Midbrain (tissue), 1 donor: ENCODE data around the gene FUBP3.
A peak's percentile ranks its signal among the peaks of the same experiment; 100 is the strongest.

Experiments used
- DNase-seq: peaks from one replicate; lab custom pipeline; 2025; lab: John Stamatoyannopoulos, UW

Gene FUBP3

DNA sequence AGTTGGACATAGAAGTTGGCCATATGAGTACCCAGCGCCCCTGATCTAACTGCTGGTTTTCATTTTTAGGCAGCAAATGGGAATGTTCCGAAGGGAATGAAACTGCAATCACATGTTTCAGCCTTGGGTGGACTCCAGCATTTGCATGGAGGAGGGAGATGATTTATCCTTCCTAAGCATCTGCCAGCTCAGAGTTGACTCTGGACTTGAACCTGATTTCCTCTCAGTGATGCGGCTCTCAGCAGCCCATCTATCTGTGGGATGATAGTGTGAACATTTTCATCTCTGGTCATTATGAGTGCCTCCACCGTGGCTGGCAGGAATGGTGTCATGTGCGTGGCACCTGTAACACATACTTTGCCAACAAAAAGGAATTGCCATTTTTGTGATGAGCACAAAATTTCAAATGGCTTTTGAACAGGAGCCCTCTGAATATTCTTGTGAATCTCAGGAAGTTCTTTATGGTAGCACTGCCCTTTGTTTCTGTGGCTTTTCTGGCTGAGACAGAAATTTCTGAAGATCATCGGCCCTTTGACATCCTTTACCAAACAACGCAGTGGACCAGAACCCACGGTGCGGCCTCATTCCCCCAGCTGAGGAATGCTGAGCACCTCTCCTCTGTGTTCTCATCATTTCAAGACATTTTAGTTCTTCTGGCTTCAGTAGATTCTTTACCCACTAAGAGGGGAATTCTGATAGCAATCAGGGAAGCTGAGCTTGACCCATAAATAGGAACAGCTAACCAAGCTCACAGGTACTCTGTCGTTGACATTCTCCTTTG, 28.5 kb downstream of the FUBP3 start:
- DNase-seq, result no peak

DNA sequence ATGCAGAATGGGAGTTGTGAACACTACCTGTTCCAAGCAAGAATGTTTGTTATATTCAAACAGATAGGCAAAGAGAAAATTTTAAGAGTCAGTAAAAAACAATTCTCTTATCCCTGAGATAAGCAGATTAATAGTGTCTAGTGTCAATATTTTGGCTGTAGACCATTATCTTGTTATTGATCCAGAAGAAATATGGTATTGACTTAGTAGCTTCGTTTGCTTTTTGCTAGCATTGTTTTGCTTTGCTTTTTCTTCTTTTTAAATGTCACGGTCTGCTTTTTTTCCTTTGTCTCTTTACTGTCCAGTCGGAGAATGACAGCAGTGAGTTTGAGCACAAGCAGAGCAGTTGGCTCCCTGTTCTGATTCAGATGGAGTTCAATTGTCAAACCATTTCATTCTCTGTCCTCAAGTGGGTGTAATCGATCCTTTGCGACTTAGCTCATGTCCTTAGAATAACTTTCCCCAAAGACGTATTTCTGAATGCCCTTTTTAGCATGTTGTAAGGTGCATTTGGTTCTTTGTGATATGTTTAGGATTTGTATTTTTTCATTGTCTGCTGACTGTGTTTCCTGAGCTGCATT, 29.3 kb downstream of the FUBP3 start:
- no peak for DNase-seq

GRCh38 chr9:130609163-130609562, 29.8 kb downstream of the FUBP3 start:
- DNase-seq, result no peak

GRCh38 chr9:130610862-130611707, 31.7 kb downstream of the FUBP3 start:
- no peak for DNase-seq

- DNase-seq, result no peak
Measured at GRCh38 chr9:130616451-130616850, 37.1 kb downstream of the FUBP3 start.

DNA sequence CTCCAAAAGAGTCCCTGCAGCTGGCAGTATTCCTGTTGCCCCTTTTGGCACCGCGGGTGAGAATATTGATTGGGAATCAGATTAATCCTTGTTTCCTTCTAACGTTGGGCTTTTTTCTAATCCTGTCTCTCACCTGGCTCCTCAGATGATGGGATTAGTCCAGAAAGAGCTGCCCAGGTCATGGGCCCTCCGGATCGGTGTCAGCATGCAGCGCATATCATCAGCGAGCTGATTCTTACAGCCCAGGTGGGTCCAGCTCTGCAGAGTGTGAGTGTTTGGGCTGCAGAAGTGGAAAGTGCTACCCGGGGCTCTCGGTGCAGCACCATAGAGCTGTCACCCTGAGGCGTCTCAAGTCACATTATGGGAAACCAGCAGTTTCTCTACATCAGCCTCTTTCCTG, 44.1 kb downstream of the FUBP3 start:
- DNase-seq, result no peak

- no peak for DNase-seq
Measured at GRCh38 chr9:130624154-130624553, 44.8 kb downstream of the FUBP3 start.

DNA sequence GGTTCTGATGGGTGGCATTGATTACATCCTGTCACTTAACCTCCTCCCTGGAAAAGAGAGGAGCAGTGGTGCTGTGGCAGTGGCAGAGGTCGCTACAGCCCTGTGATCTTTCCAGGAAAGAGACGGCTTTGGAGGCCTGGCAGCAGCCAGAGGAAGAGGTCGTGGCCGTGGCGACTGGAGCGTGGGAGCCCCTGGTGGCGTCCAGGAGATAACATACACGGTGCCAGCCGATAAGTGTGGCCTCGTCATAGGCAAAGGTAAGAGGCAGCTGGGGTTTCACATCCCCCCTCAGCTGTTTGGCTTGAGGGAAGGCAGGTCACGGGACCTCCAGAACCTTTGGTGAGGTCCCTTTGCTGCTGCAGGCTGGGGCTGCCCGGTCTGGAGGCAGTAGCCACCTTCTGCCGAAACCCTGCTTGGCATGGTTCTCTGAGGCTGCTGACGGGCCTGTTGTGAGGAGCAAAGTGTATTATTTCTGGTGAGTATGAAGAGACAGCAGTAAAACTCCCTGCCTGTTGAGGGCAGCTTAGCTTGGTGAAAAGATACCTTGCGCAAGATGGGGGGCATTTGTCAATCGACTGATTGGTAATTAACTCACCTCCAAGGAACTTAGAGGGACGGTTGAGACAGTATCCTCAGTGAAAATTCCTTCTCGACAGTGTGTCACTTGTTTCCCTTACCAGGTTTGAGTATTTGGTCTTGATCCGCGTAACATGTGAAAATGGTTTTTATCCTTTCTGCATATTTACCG, 47.0 kb downstream of the FUBP3 start:
- no peak for DNase-seq

- peak; percentile 13 for DNase-seq
Measured at GRCh38 chr9:130627051-130627450, 47.7 kb downstream of the FUBP3 start.

GRCh38 chr9:130627896-130628792, 48.8 kb downstream of the FUBP3 start:
- DNase-seq, result no peak

DNA sequence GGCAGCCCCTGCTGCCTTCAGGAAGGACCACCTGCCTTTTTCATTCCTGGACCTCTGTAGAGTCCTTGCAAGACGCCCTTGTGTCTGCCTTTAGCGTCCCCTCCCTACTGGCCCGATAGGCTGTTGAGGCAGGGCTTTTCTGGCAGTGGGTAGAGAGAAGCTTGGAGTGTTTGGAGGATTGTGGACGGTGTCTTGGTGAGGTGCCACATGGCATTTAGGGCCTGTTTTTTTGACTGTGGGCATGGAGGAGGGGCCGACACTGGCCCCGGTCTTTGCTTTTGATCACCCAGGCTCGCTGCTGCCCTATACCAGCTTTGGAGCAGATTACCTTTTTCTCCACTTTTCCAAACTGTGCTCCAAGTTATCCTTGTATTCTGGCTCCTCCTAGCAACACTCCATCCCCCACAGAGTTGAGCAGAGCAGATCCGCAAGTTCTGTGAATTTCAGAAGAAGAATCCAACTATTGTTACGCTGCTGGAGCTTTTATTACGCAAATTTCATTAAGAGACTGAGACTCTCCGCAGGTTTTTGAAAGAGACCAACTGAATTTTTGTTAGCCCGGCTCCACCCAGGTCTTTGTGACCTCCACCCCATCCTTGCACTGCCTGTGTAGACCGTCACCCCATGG, 50.2 kb downstream of the FUBP3 start:
- peak; percentile 23 for DNase-seq

GRCh38 chr9:130630071-130630450, 50.7 kb downstream of the FUBP3 start:
- DNase-seq, result no peak

GRCh38 chr9:130630506-130631330, 51.3 kb downstream of the FUBP3 start:
- peak; percentile 5 for DNase-seq

DNA sequence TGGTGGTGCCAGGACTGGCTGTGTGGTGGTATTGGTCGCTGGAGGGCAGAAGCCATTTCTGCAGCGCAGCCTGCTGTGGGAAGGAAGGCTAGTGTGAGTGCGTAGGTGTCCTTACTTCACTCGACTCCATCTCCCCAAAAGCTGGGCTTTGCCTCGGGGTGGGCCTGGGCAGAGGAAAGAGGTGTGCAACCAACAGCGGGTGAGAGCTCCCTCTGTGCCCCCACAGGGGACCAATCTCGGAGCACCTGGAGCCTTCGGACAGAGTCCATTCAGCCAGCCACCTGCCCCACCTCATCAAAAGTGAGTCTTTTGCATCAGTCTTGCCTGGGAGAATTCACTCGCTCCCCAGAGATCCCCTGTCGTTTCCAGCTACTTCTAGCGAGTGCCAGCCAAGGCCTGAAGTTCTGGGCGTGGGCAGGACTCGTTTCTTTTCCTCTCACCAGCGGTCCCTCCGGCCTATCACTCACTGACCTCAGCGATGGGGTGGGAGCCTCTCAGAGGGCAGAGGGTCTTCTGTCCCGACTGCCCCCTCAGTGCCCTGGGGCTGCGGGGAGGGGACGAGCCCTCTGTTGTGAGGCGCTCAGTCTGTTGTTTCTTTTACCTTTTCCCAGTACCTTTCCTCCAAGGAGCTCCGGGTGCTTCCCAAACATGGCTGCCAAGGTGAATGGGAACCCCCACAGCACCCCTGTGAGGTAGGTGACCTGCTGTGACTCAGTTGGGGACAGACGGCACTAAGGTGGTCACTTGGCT, 52.1 kb downstream of the FUBP3 start:
- DNase-seq, result no peak

DNA sequence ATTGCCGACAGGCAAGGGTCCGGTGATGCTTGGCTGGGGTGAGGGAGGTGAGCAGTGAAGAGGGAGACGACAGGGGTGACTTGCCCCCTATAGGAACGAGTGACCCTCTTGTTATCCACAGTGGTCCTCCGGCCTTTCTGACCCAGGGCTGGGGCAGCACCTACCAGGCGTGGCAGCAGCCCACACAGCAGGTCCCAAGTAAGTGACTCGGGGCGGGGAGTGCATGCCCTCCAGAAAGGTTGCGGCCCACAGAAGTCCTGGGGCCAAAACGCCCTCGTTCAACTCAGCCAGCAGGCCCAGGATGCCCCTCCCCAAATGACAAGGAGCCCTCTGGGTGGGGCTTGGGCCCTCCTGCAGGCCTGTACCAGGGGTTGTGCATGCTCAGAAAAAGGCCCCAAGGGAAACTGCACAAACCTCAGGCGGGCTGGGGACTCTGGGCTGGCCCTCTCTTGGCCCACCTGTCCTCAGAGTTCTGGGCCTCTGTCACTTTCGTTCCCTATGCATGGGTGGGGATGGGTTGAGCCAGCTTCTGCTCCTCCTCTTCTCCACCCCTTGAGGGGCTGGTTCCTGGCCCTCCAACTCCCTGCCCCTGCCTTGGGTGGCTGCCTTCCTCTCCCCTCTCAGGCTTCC, 52.8 kb downstream of the FUBP3 start:
- DNase-seq, result no peak

- no peak for DNase-seq
Measured at GRCh38 chr9:130632841-130633240, 53.5 kb downstream of the FUBP3 start.

GRCh38 chr9:130633336-130634190, 54.2 kb downstream of the FUBP3 start:
- no peak for DNase-seq
